A549 (cell line): Measurements from ENCODE around the gene LRP1. TPM values are rescaled to one million over a fixed set of nuclear protein-coding genes. Genes with fewer than 3 reads are reported as not detected.

ENCODE experiments used
- ATAC-seq, 2 experiments: fragments of 200-7000 bp in 1 of 2; fragments of >200 bp in 1 of 2; cut with Nextera tagmentation in 1 of 2; cut with Tn5 transposase in 1 of 2; 3 replicates each; pipeline versions ENCODE4 v1.8.0 to v1.9.1; 2018 to 2020; ENCODE audit warnings: mild to moderate bottlenecking in 1 of 2, moderate library complexity in 1 of 2
- CTCF ChIA-PET: fragments of 300-600 bp; sonication (Branson Sonifier 250); formaldehyde crosslinking; extraction: SDS; loops from one replicate; lab custom pipeline; 2021; ENCODE audit warnings: antibody characterized with exemption, inconsistent platforms; lab: Yijun Ruan, JAX
- POLR2A ChIA-PET: fragments of 350-600 bp; formaldehyde crosslinking; extraction: SDS; loops from one replicate; lab custom pipeline; 2021; ENCODE audit warnings: antibody characterized with exemption, inconsistent platforms; lab: Yijun Ruan, JAX
- DNase-seq, 2 experiments: peaks; one replicate each; pipeline versions ENCODE4 v3.0.0 to v3.0.0-alpha.2; 2011 to 2016; ENCODE audit warnings: low read depth in 1 of 2, low spot score in 1 of 2
- FAIRE-seq: peaks from 2 replicates; lab custom pipeline; 2011; peaks lifted over from hg19 to GRCh38; lab: Jason Lieb, UNC
- H3K27ac ChIP-seq, 2 experiments: fragments of >200 bp; sonication (Bioruptor Twin); formaldehyde crosslinking; 3 replicates each; pipeline ENCODE4 v1.5.1; 2016 to 2017
- H3K4me1 ChIP-seq: fragments of >200 bp; sonication (Bioruptor Twin); formaldehyde crosslinking; 3 replicates; pipeline ENCODE4 v1.6.1; 2016
- H3K4me2 ChIP-seq: fragments of >200 bp; sonication (Bioruptor Twin); formaldehyde crosslinking; 3 replicates; pipeline ENCODE4 v1.6.1; 2016
- H3K4me3 ChIP-seq: fragments of >200 bp; sonication (Bioruptor Twin); formaldehyde crosslinking; 3 replicates; pipeline ENCODE4 v1.5.1; 2016
- H3K9me3 ChIP-seq: fragments of >200 bp; sonication (Bioruptor Twin); formaldehyde crosslinking; 3 replicates; pipeline ENCODE4 v1.6.1; 2016
- BCL3 ChIP-seq: fragments of >200 bp; sonication (Bioruptor Twin); formaldehyde crosslinking; IDR thresholded peaks from 3 replicates; pipeline ENCODE4 v1.6.1; 2016
- EHF ChIP-seq: fragments of 250-450 bp; sonication (Bioruptor Pico); IDR thresholded peaks from 2 replicates; pipeline ENCODE4 v1.5.0; 2020; ENCODE audit warnings: mild to moderate bottlenecking
- FOSL2 ChIP-seq, 2 experiments: fragments of 450-650 bp in 1 of 2; fragments of >200 bp in 1 of 2; sonication (Bioruptor Twin) in 1 of 2; formaldehyde crosslinking; IDR thresholded peaks; 2 replicates each; pipeline versions ENCODE4 v1.5.0 to v1.6.1; 2016 to 2020; ENCODE audit warnings: mild to moderate bottlenecking in 1 of 2, moderate library complexity in 1 of 2
- HDAC2 ChIP-seq: fragments of 200-600 bp; sonication (generic); IDR thresholded peaks from 2 replicates; pipeline ENCODE4 v1.6.1; 2016
- HES2 ChIP-seq: fragments of >200 bp; sonication (Bioruptor Twin); formaldehyde crosslinking; IDR thresholded peaks from 2 replicates; pipeline ENCODE4 v1.6.1; 2016
- HEYL ChIP-seq: fragments of 250-450 bp; sonication (Bioruptor Pico); IDR thresholded peaks from 2 replicates; pipeline ENCODE4 v1.8.0; 2021; ENCODE audit warnings: mild to moderate bottlenecking, moderate library complexity
- HMGXB4 ChIP-seq: fragments of 250-450 bp; sonication (Bioruptor Pico); IDR thresholded peaks from 2 replicates; pipeline ENCODE4 v1.5.0; 2021; ENCODE audit warnings: mild to moderate bottlenecking, moderate library complexity, borderline replicate concordance
- HOXA7 ChIP-seq: fragments of 250-450 bp; sonication (Bioruptor Pico); IDR thresholded peaks from 2 replicates; pipeline ENCODE4 v1.5.0; 2020; ENCODE audit warnings: mild to moderate bottlenecking, moderate library complexity
- KDM1A ChIP-seq: fragments of 200-600 bp; sonication (generic); IDR thresholded peaks from 2 replicates; pipeline ENCODE4 v1.6.1; 2016; ENCODE audit warnings: low read depth, mild to moderate bottlenecking
- MAX ChIP-seq: IDR thresholded peaks from 2 replicates; pipeline ENCODE4 v1.6.1; 2012
- MAZ ChIP-seq: fragments of 150-350 bp; IDR thresholded peaks from 2 replicates; pipeline ENCODE4 v1.6.1; 2014; ENCODE audit warnings: antibody characterized with exemption, low read depth, low read length, borderline replicate concordance
- NPAS2 ChIP-seq: fragments of 250-450 bp; sonication (Bioruptor Pico); IDR thresholded peaks from 2 replicates; pipeline ENCODE4 v1.8.0; 2022; ENCODE audit warnings: mild to moderate bottlenecking, moderate library complexity, borderline replicate concordance
- PBX3 ChIP-seq: IDR thresholded peaks from 2 replicates; pipeline ENCODE4 v1.6.1; 2012
- PHF8 ChIP-seq: fragments of 200-600 bp; sonication (generic); IDR thresholded peaks from 2 replicates; pipeline ENCODE4 v1.6.1; 2016; ENCODE audit warnings: low read depth, mild to moderate bottlenecking, antibody characterized with exemption, moderate library complexity, borderline replicate concordance
- REST ChIP-seq: fragments of 200-600 bp; sonication (generic); IDR thresholded peaks from 2 replicates; pipeline ENCODE4 v1.6.1; 2016; ENCODE audit warnings: antibody characterized with exemption, mild to moderate bottlenecking, moderate library complexity
- SMC3 ChIP-seq: fragments of >200 bp; sonication (Bioruptor Twin); formaldehyde crosslinking; IDR thresholded peaks from 3 replicates; pipeline ENCODE4 v1.6.1; 2018; ENCODE audit warnings: inconsistent platforms
- USF2 ChIP-seq: fragments of 450-650 bp; IDR thresholded peaks from 2 replicates; pipeline ENCODE4 v1.6.1; 2014; ENCODE audit warnings: antibody characterized with exemption
- ZFP36 ChIP-seq: fragments of 450-650 bp; IDR thresholded peaks from 2 replicates; pipeline ENCODE4 v1.6.1; 2014; ENCODE audit warnings: borderline replicate concordance; ENCODE audit not compliant: partially characterized antibody
- WGBS: methylation state at CpG from one replicate; pipeline ENCODE4 v1.1.6; 2017; ENCODE audit errors: missing lambda C conversion rate; 5-methylcytosine and 5-hydroxymethylcytosine counted together
- polyA plus RNA-seq, 4 experiments: library from polyadenylated mRNA; depleted of rRNA in 3 of 4; stranded (reverse); fragments of >200 nt; fragmentation: RNase III in 1 of 4; extraction: RNeasy Plus Mini Kit Qiagen cat#74134 plus additional on column Dnase treatment in 1 of 4; gene quantifications; 2 replicates in 3 of 4; 3 replicates in 1 of 4; pipeline ENCODE4 v1.2.3, GENCODE V29; 2011 to 2017

The LRP1 gene
- polyA plus RNA-seq, 2 of the 4 experiments (the other 2 are of a cell fraction): 5.6 to 9.4 TPM

- no peak for FAIRE-seq
- TF ChIP-seq MAX (no peak), REST (no peak), NPAS2 (CRISPR knock-in tag) (no peak), HMGXB4 (CRISPR knock-in tag) (no peak), MAZ (no peak), ZFP36 (no peak), HOXA7 (no peak), BCL3 (no peak), USF2 (no peak), PBX3 (no peak), HDAC2 (no peak), FOSL2 (IDR thresholded peaks at IDR 0.05) (no peak), FOSL2 (CRISPR knock-in tag; IDR thresholded peaks at IDR 0.05) (no peak), HES2 (no peak), HEYL (CRISPR knock-in tag) (no peak), KDM1A (no peak), SMC3 (no peak), PHF8 (no peak), EHF (CRISPR knock-in tag) (no peak)
- CTCF ChIA-PET: interaction anchor here (2.0 to 16.2 kb wide), 2 partner anchors 9 to 80 kb away, joined by 4 to 180 read pairs; no protein-coding TSS in a partner anchor
- 96% methylated on average over 8 of the region's 8 CpGs for WGBS
- Histone ChIP-seq H3K9me3 (no peaks in the 10 kb centered on the region), H3K4me2 (no peak overlapping the region), H3K27ac (no peak overlapping the region), H3K4me1 (peaks cover 29% of the 10 kb centered on the region), H3K4me3 (no peak overlapping the region)
- no peak for ATAC-seq
- no peak for DNase-seq
- POLR2A ChIA-PET: no interaction called here
These were observed 34.4 kb downstream of the LRP1 start for GRCh38 chr12:57162553-57163125.
